Esophagus muscularis mucosa (tissue), 3 donors: Measurements from ENCODE around the gene IRS2.

ENCODE experiments used
- POLR2A ChIP-seq: fragments of 450-650 bp; IDR thresholded peaks from one replicate; pipeline ENCODE4 v1.6.1; 2017; ENCODE audit warnings: antibody characterized with exemption, moderate library complexity, mild to moderate bottlenecking, low read depth
- TF ChIP-seq, protein P1 (sequence below), 3 experiments: fragments of 200-600 bp in 2 of 3; fragments of 450-650 bp in 1 of 3; sonication (generic) in 2 of 3; IDR thresholded peaks; one replicate each; pipeline ENCODE4 v1.5.1; 2017 to 2019; ENCODE audit warnings: antibody characterized with exemption in 3 of 3, mild to moderate bottlenecking in 2 of 3, moderate library complexity in 1 of 3

DNA sequence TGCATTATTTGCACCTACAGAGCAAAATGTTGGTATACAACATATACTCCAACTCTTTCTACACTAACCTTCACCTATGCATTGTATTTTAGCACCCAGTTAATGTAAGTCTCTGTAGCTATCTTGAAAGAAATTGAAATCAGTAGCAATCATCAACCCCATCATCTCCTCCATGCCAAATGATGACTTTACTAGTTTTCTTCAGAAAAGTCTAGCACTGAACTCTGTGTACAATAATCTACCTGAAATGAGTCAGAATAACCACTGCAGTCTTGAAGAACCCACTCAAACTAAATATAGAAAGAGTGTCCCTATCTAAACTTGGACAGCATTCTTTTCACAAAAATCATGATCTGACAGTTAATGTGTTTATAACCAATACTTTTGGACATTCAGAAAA lies 9.8 kb downstream of the IRS2 start:
- TF ChIP-seq, protein P1, sequence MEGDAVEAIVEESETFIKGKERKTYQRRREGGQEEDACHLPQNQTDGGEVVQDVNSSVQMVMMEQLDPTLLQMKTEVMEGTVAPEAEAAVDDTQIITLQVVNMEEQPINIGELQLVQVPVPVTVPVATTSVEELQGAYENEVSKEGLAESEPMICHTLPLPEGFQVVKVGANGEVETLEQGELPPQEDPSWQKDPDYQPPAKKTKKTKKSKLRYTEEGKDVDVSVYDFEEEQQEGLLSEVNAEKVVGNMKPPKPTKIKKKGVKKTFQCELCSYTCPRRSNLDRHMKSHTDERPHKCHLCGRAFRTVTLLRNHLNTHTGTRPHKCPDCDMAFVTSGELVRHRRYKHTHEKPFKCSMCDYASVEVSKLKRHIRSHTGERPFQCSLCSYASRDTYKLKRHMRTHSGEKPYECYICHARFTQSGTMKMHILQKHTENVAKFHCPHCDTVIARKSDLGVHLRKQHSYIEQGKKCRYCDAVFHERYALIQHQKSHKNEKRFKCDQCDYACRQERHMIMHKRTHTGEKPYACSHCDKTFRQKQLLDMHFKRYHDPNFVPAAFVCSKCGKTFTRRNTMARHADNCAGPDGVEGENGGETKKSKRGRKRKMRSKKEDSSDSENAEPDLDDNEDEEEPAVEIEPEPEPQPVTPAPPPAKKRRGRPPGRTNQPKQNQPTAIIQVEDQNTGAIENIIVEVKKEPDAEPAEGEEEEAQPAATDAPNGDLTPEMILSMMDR (IDR thresholded peaks at IDR 0.05) = no peak
- TF ChIP-seq POLR2A = no peak
